ENCODE measurements around the gene LGR5. TPM values are rescaled to one million over a fixed set of nuclear protein-coding genes. Genes with fewer than 3 reads are reported as not detected.

The LGR5 gene
- total RNA-seq, 1 donor = not detected

- Histone ChIP-seq H3K27me3 (ENCODE audit: insufficient read depth, low read length) (no peaks in the 10 kb centered on the region), H3K4me3 (ENCODE audit: low read length) (no peak overlapping the region)
Observed at GRCh38 chr12:71605039-71605438, 165.4 kb downstream of the LGR5 start.

GRCh38 chr12:71607494-71608330 is 168.1 kb downstream of the LGR5 start:
- Histone ChIP-seq H3K27me3 (ENCODE audit: insufficient read depth, low read length) (no peaks in the 10 kb centered on the region), H3K4me3 (ENCODE audit: low read length) (no peak overlapping the region), H3K4me1 (ENCODE audit: insufficient read depth, low read length) (peaks cover 8% of the 10 kb centered on the region), H3K9me3 (ENCODE audit: low read depth, low read length) (no peaks in the 10 kb centered on the region)

More at GRCh38 chr12:71605039-71605438, 165.4 kb downstream of the LGR5 start:
- peaks cover 4% of the 10 kb centered on the region for H3K4me1 ChIP-seq (ENCODE audit: insufficient read depth, low read length)
- peaks cover under 1% of the 10 kb centered on the region for H3K9me3 ChIP-seq (ENCODE audit: low read depth, low read length)

- no peak overlapping the region for H3K4me3 ChIP-seq (ENCODE audit: low read length)
- no peaks in the 10 kb centered on the region for H3K9me3 ChIP-seq (ENCODE audit: low read depth, low read length)
- no peaks in the 10 kb centered on the region for H3K27me3 ChIP-seq (ENCODE audit: insufficient read depth, low read length)
- H3K4me1 ChIP-seq (ENCODE audit: insufficient read depth, low read length) = peaks cover 8% of the 10 kb centered on the region
Observed at GRCh38 chr12:71610031-71610795, 170.6 kb downstream of the LGR5 start.

GRCh38 chr12:71621938-71622337 is 182.3 kb downstream of the LGR5 start:
- Histone ChIP-seq H3K27me3 (ENCODE audit: insufficient read depth, low read length) (no peaks in the 10 kb centered on the region), H3K4me1 (ENCODE audit: insufficient read depth, low read length) (peaks cover 6% of the 10 kb centered on the region), H3K9me3 (ENCODE audit: low read depth, low read length) (no peaks in the 10 kb centered on the region), H3K4me3 (ENCODE audit: low read length) (no peak overlapping the region)

GRCh38 chr12:71625476-71625875 is 185.9 kb downstream of the LGR5 start:
- no peak overlapping the region for H3K4me3 ChIP-seq (ENCODE audit: low read length)
- no peaks in the 10 kb centered on the region for H3K9me3 ChIP-seq (ENCODE audit: low read depth, low read length)
- peaks cover 6% of the 10 kb centered on the region for H3K4me1 ChIP-seq (ENCODE audit: insufficient read depth, low read length)
- no peaks in the 10 kb centered on the region for H3K27me3 ChIP-seq (ENCODE audit: insufficient read depth, low read length)

- Histone ChIP-seq H3K4me3 (ENCODE audit: low read length) (no peak overlapping the region), H3K4me1 (ENCODE audit: insufficient read depth, low read length) (peaks cover 6% of the 10 kb centered on the region), H3K27me3 (ENCODE audit: insufficient read depth, low read length) (no peaks in the 10 kb centered on the region), H3K9me3 (ENCODE audit: low read depth, low read length) (no peaks in the 10 kb centered on the region)
Observed at GRCh38 chr12:71626098-71626497, 186.5 kb downstream of the LGR5 start.

- no peak overlapping the region for H3K4me3 ChIP-seq (ENCODE audit: low read length)
- H3K9me3 ChIP-seq (ENCODE audit: low read depth, low read length) = no peaks in the 10 kb centered on the region
- H3K27me3 ChIP-seq (ENCODE audit: insufficient read depth, low read length) = no peaks in the 10 kb centered on the region
- H3K4me1 ChIP-seq (ENCODE audit: insufficient read depth, low read length) = peaks cover 6% of the 10 kb centered on the region
Observed at GRCh38 chr12:71626768-71627167, 187.2 kb downstream of the LGR5 start.

- Histone ChIP-seq H3K9me3 (ENCODE audit: low read depth, low read length) (no peaks in the 10 kb centered on the region), H3K4me3 (ENCODE audit: low read length) (no peak overlapping the region), H3K4me1 (ENCODE audit: insufficient read depth, low read length) (peaks cover 6% of the 10 kb centered on the region), H3K27me3 (ENCODE audit: insufficient read depth, low read length) (no peaks in the 10 kb centered on the region)
Observed at GRCh38 chr12:71627438-71628002, 187.9 kb downstream of the LGR5 start.

Other genes starting within 250 kb of the LGR5 start
- 132 TPM for gene ZFC3H1, start 224.1 kb downstream of the LGR5 start, total RNA-seq
- 13.0 TPM for gene THAP2, start 224.5 kb downstream of the LGR5 start, total RNA-seq
- gene TMEM19, start 246.3 kb downstream of the LGR5 start, total RNA-seq = 15.4 TPM

Measured in mononuclear cell (primary cell).